A549 (cell line): ENCODE results near the gene SLC24A3. TPM values are rescaled to one million over a fixed set of nuclear protein-coding genes. Genes with fewer than 3 reads are reported as not detected.

Experiments
- ATAC-seq, 2 experiments: fragments of 200-7000 bp in 1 of 2; fragments of >200 bp in 1 of 2; cut with Nextera tagmentation in 1 of 2; cut with Tn5 transposase in 1 of 2; 3 replicates each; pipeline versions ENCODE4 v1.8.0 to v1.9.1; 2018 to 2020; ENCODE audit warnings: mild to moderate bottlenecking in 1 of 2, moderate library complexity in 1 of 2
- CTCF ChIA-PET: fragments of 300-600 bp; sonication (Branson Sonifier 250); formaldehyde crosslinking; extraction: SDS; loops from one replicate; lab custom pipeline; 2021; ENCODE audit warnings: antibody characterized with exemption, inconsistent platforms; lab: Yijun Ruan, JAX
- POLR2A ChIA-PET: fragments of 350-600 bp; formaldehyde crosslinking; extraction: SDS; loops from one replicate; lab custom pipeline; 2021; ENCODE audit warnings: antibody characterized with exemption, inconsistent platforms; lab: Yijun Ruan, JAX
- DNase-seq, 2 experiments: peaks; one replicate each; pipeline versions ENCODE4 v3.0.0 to v3.0.0-alpha.2; 2011 to 2016; ENCODE audit warnings: low read depth in 1 of 2, low spot score in 1 of 2
- FAIRE-seq: peaks from 2 replicates; lab custom pipeline; 2011; peaks lifted over from hg19 to GRCh38; lab: Jason Lieb, UNC
- H3K27ac ChIP-seq, 2 experiments: fragments of >200 bp; sonication (Bioruptor Twin); formaldehyde crosslinking; 3 replicates each; pipeline ENCODE4 v1.5.1; 2016 to 2017
- H3K4me1 ChIP-seq: fragments of >200 bp; sonication (Bioruptor Twin); formaldehyde crosslinking; 3 replicates; pipeline ENCODE4 v1.6.1; 2016
- H3K4me2 ChIP-seq: fragments of >200 bp; sonication (Bioruptor Twin); formaldehyde crosslinking; 3 replicates; pipeline ENCODE4 v1.6.1; 2016
- H3K4me3 ChIP-seq: fragments of >200 bp; sonication (Bioruptor Twin); formaldehyde crosslinking; 3 replicates; pipeline ENCODE4 v1.5.1; 2016
- H3K9me3 ChIP-seq: fragments of >200 bp; sonication (Bioruptor Twin); formaldehyde crosslinking; 3 replicates; pipeline ENCODE4 v1.6.1; 2016
- CBX8 ChIP-seq: fragments of 200-600 bp; sonication (generic); IDR thresholded peaks from 2 replicates; pipeline ENCODE4 v1.6.1; 2016
- FOSL2 ChIP-seq, 2 experiments: fragments of 450-650 bp in 1 of 2; fragments of >200 bp in 1 of 2; sonication (Bioruptor Twin) in 1 of 2; formaldehyde crosslinking; IDR thresholded peaks; 2 replicates each; pipeline versions ENCODE4 v1.5.0 to v1.6.1; 2016 to 2020; ENCODE audit warnings: mild to moderate bottlenecking in 1 of 2, moderate library complexity in 1 of 2
- GATA3 ChIP-seq: IDR thresholded peaks from 2 replicates; pipeline ENCODE4 v1.6.1; 2012; ENCODE audit warnings: borderline replicate concordance
- HOXA7 ChIP-seq: fragments of 250-450 bp; sonication (Bioruptor Pico); IDR thresholded peaks from 2 replicates; pipeline ENCODE4 v1.5.0; 2020; ENCODE audit warnings: mild to moderate bottlenecking, moderate library complexity
- JUN ChIP-seq, 2 experiments: fragments of >200 bp; sonication (Bioruptor Twin); formaldehyde crosslinking; IDR thresholded peaks; 2 replicates in 1 of 2; 3 replicates in 1 of 2; pipeline ENCODE4 v1.6.1; 2016 to 2017
- KDM1A ChIP-seq: fragments of 200-600 bp; sonication (generic); IDR thresholded peaks from 2 replicates; pipeline ENCODE4 v1.6.1; 2016; ENCODE audit warnings: low read depth, mild to moderate bottlenecking
- KDM5A ChIP-seq: fragments of 200-600 bp; sonication (generic); IDR thresholded peaks from 2 replicates; pipeline ENCODE4 v1.6.1; 2016; ENCODE audit warnings: antibody characterized with exemption, mild to moderate bottlenecking
- MAFK ChIP-seq: fragments of 450-650 bp; IDR thresholded peaks from 2 replicates; pipeline ENCODE4 v1.6.1; 2014; ENCODE audit not compliant: partially characterized antibody
- MYC ChIP-seq: IDR thresholded peaks from 2 replicates; pipeline ENCODE4 v1.6.1; 2012; ENCODE audit warnings: mild to moderate bottlenecking, inconsistent platforms, low read length, improper control_type of control experiment, borderline replicate concordance
- PHF8 ChIP-seq: fragments of 200-600 bp; sonication (generic); IDR thresholded peaks from 2 replicates; pipeline ENCODE4 v1.6.1; 2016; ENCODE audit warnings: low read depth, mild to moderate bottlenecking, antibody characterized with exemption, moderate library complexity, borderline replicate concordance
- POLR2A ChIP-seq: IDR thresholded peaks from 2 replicates; pipeline ENCODE4 v1.6.1; 2012; ENCODE audit warnings: mild to moderate bottlenecking, low read length
- RAD21 ChIP-seq, 2 experiments: fragments of >200 bp in 1 of 2; sonication (Bioruptor Twin) in 1 of 2; formaldehyde crosslinking in 1 of 2; IDR thresholded peaks in 1 of 2; conservative IDR thresholded peaks in 1 of 2; 2 replicates in 1 of 2; 3 replicates in 1 of 2; pipeline ENCODE4 v1.6.1; 2012 to 2018; ENCODE audit warnings: inconsistent platforms in 1 of 2
- RCOR1 ChIP-seq: fragments of 150-350 bp; IDR thresholded peaks from 2 replicates; pipeline ENCODE4 v1.6.1; 2014; ENCODE audit warnings: antibody characterized with exemption, low read length, low read depth
- RFX5 ChIP-seq: fragments of 450-650 bp; IDR thresholded peaks from 2 replicates; pipeline ENCODE4 v1.7.1; 2014; ENCODE audit warnings: antibody characterized with exemption, mild to moderate bottlenecking, moderate library complexity
- SMC3 ChIP-seq: fragments of >200 bp; sonication (Bioruptor Twin); formaldehyde crosslinking; IDR thresholded peaks from 3 replicates; pipeline ENCODE4 v1.6.1; 2018; ENCODE audit warnings: inconsistent platforms
- TFCP2L1 ChIP-seq: fragments of 250-450 bp; sonication (Bioruptor Pico); IDR thresholded peaks from 2 replicates; pipeline ENCODE4 v1.5.0; 2021; ENCODE audit warnings: mild to moderate bottlenecking
- ZFP36 ChIP-seq: fragments of 450-650 bp; IDR thresholded peaks from 2 replicates; pipeline ENCODE4 v1.6.1; 2014; ENCODE audit warnings: borderline replicate concordance; ENCODE audit not compliant: partially characterized antibody
- ZNF302 ChIP-seq: fragments of 250-450 bp; sonication (Bioruptor Pico); IDR thresholded peaks from 2 replicates; pipeline ENCODE4 v1.9.0; 2021; ENCODE audit warnings: inconsistent platforms, mild to moderate bottlenecking, moderate library complexity
- WGBS: methylation state at CpG from one replicate; pipeline ENCODE4 v1.1.6; 2017; ENCODE audit errors: missing lambda C conversion rate; 5-methylcytosine and 5-hydroxymethylcytosine counted together
- polyA plus RNA-seq, 4 experiments: library from polyadenylated mRNA; depleted of rRNA in 3 of 4; stranded (reverse); fragments of >200 nt; fragmentation: RNase III in 1 of 4; extraction: RNeasy Plus Mini Kit Qiagen cat#74134 plus additional on column Dnase treatment in 1 of 4; gene quantifications; 2 replicates in 3 of 4; 3 replicates in 1 of 4; pipeline ENCODE4 v1.2.3, GENCODE V29; 2011 to 2017
- TF ChIP-seq, protein P1 (sequence below): fragments of 150-350 bp; IDR thresholded peaks from 2 replicates; pipeline ENCODE4 v1.6.1; 2014; ENCODE audit warnings: low read depth, mild to moderate bottlenecking, low read length
- TF ChIP-seq, protein P2 (sequence below): fragments of >200 bp; sonication (Bioruptor Twin); formaldehyde crosslinking; IDR thresholded peaks from 3 replicates; pipeline ENCODE4 v1.5.1; 2016
- TF ChIP-seq, protein P3 (sequence below): fragments of 450-650 bp; IDR thresholded peaks from 2 replicates; pipeline ENCODE4 v1.6.1; 2014; ENCODE audit warnings: antibody characterized with exemption
- TF ChIP-seq, protein P4 (sequence below): fragments of >200 bp; sonication (Bioruptor Twin); formaldehyde crosslinking; IDR thresholded peaks from 2 replicates; pipeline ENCODE4 v1.6.1; 2016

SLC24A3 gene
- polyA plus RNA-seq, 2 of the 4 experiments (the other 2 are of a cell fraction), result 0.08 TPM; not detected in 1

DNA sequence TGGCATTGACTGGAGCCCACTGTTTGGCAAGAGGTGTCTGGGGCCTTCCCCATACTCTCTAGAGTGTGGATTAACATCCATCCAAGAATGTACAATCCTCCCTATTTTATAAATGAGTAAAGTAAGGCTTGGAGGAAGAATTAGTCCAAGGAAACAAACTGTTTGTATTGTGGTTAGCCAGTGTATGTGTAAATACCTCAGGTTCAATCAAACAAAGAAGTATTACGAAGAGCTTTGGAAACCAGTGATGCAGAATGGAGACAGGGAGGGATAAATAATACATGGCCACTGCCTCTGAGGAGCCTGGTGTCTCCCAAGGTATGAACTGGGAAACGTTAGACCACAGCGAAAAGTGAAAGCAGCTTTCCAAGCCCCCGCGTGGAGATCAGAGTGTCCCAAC lies 319.0 kb downstream of the SLC24A3 start:
- Histone ChIP-seq H3K27ac (no peak overlapping the region), H3K9me3 (0 out of 3 replicates have a peak, but pooled peaks cover 9% of the 10 kb centered on the region), H3K4me3 (no peak overlapping the region), H3K4me2 (no peak overlapping the region), H3K4me1 (no peaks in the 10 kb centered on the region)
- POLR2A ChIA-PET, result no interaction called here
- FAIRE-seq, result no peak
- CTCF ChIA-PET, result interaction anchor here (1.0 kb wide), 1 partner anchor 326 kb away, joined by 3 read pairs; no protein-coding TSS in a partner anchor
- DNase-seq, result no peak
- no peak for ATAC-seq
- 45% methylated on average over 5 of the region's 5 CpGs for WGBS
- TF ChIP-seq, protein P1, sequence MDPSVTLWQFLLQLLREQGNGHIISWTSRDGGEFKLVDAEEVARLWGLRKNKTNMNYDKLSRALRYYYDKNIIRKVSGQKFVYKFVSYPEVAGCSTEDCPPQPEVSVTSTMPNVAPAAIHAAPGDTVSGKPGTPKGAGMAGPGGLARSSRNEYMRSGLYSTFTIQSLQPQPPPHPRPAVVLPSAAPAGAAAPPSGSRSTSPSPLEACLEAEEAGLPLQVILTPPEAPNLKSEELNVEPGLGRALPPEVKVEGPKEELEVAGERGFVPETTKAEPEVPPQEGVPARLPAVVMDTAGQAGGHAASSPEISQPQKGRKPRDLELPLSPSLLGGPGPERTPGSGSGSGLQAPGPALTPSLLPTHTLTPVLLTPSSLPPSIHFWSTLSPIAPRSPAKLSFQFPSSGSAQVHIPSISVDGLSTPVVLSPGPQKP, result no peak

DNA sequence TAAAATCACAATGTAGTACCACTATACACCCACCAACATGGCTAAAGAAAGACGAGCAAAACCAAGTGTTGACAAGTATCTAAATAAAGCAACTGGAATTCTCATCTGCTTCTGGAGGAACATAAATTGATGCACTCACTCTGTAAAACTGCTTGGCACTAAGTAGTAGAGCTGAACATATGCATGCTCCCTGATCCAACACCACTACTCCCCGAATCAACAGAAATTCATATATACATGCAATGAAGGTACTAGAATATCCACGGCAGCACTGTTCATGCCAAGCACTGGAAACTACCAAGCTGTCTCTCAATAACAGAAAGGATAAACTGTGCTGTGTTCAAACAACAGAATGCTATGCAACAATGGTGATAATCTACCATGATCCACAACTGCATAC lies 326.1 kb downstream of the SLC24A3 start:
- Histone ChIP-seq H3K4me2 (no peak overlapping the region), H3K4me1 (no peaks in the 10 kb centered on the region), H3K27ac (no peak overlapping the region), H3K4me3 (no peak overlapping the region), H3K9me3 (0 out of 3 replicates have a peak, but pooled peaks cover 9% of the 10 kb centered on the region)
- DNase-seq, result no peak
- CTCF ChIA-PET, result no interaction called here
- FAIRE-seq, result no peak
- POLR2A ChIA-PET, result no interaction called here
- TF ChIP-seq TFCP2L1 (CRISPR knock-in tag) (no peak), ZNF302 (CRISPR knock-in tag) (no peak)
- TF ChIP-seq, protein P2, sequence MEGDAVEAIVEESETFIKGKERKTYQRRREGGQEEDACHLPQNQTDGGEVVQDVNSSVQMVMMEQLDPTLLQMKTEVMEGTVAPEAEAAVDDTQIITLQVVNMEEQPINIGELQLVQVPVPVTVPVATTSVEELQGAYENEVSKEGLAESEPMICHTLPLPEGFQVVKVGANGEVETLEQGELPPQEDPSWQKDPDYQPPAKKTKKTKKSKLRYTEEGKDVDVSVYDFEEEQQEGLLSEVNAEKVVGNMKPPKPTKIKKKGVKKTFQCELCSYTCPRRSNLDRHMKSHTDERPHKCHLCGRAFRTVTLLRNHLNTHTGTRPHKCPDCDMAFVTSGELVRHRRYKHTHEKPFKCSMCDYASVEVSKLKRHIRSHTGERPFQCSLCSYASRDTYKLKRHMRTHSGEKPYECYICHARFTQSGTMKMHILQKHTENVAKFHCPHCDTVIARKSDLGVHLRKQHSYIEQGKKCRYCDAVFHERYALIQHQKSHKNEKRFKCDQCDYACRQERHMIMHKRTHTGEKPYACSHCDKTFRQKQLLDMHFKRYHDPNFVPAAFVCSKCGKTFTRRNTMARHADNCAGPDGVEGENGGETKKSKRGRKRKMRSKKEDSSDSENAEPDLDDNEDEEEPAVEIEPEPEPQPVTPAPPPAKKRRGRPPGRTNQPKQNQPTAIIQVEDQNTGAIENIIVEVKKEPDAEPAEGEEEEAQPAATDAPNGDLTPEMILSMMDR, result no peak
- 7% methylated on average over 3 of the region's 3 CpGs for whole genome bisulfite sequencing
- no peak for ATAC-seq

DNA sequence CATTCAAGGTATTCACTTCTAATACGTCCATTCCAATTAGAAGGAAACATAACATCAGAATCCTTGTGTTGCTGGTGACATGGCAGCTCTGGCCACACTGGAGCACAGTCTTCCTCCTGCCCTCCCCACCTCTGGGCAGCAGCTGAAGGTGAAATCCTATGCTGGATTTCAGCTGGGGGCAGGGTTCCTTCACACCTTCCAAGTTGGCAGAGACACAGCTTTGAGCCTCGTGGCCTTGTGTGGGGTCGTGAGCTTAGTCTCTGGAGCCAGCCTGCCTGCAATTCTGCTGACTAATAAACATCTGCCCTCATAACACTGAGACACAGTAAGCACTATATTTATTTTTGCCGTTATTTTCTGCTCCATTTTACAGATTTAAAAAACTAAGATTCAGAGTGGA lies 326.7 kb downstream of the SLC24A3 start:
- no peak for TF ChIP-seq MAFK
- no peak for TF ChIP-seq RAD21 (conservative IDR thresholded peaks at IDR 0.05 in 1 of 2, IDR thresholded peaks at IDR 0.05 in 1 of 2)
- no peak for TF ChIP-seq MYC
- no peak for TF ChIP-seq FOSL2 (IDR thresholded peaks at IDR 0.05)
- no peak for TF ChIP-seq FOSL2 (CRISPR knock-in tag; IDR thresholded peaks at IDR 0.05)
- TF ChIP-seq, protein P2, result no peak
- TF ChIP-seq KDM5A, result no peak
- no peak for TF ChIP-seq KDM1A
- TF ChIP-seq ZFP36, result no peak
- TF ChIP-seq GATA3, result no peak
- TF ChIP-seq, protein P3, sequence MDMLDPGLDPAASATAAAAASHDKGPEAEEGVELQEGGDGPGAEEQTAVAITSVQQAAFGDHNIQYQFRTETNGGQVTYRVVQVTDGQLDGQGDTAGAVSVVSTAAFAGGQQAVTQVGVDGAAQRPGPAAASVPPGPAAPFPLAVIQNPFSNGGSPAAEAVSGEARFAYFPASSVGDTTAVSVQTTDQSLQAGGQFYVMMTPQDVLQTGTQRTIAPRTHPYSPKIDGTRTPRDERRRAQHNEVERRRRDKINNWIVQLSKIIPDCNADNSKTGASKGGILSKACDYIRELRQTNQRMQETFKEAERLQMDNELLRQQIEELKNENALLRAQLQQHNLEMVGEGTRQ, result no peak
- no peak for TF ChIP-seq JUN (IDR thresholded peaks at IDR 0.05)
- TF ChIP-seq CBX8, result no peak
- TF ChIP-seq, protein P4, sequence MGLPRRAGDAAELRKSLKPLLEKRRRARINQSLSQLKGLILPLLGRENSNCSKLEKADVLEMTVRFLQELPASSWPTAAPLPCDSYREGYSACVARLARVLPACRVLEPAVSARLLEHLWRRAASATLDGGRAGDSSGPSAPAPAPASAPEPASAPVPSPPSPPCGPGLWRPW, result no peak
- TF ChIP-seq SMC3, result no peak
- no peak for TF ChIP-seq POLR2A
- TF ChIP-seq RFX5, result no peak
- no peak for TF ChIP-seq RCOR1
- TF ChIP-seq HOXA7, result no peak
- TF ChIP-seq PHF8, result no peak
- CTCF ChIA-PET, result no interaction called here

More for the DNA sequence above, 326.7 kb downstream of the SLC24A3 start:
- POLR2A ChIA-PET, result no interaction called here
- no peak overlapping the region for H3K4me3 ChIP-seq
- no peak overlapping the region for H3K4me2 ChIP-seq
- no peak overlapping the region for H3K27ac ChIP-seq
- FAIRE-seq, result no peak
- no peak for DNase-seq
- H3K4me1 ChIP-seq, result no peaks in the 10 kb centered on the region
- 0 out of 3 replicates have a peak, but pooled peaks cover 9% of the 10 kb centered on the region for H3K9me3 ChIP-seq
- under 1% methylated on average over 4 of the region's 4 CpGs for WGBS
- ATAC-seq, result no peak
